Ishikawa (cell line): Measurements from ENCODE around the gene UGT2B7.

ENCODE experiments used
- CEBPB ChIP-seq: IDR thresholded peaks from 2 replicates; pipeline ENCODE4 v1.6.1; 2012
- CREB1 ChIP-seq: IDR thresholded peaks from 2 replicates; pipeline ENCODE4 v1.6.1; 2012; ENCODE audit warnings: low read depth
- EGR1 ChIP-seq: IDR thresholded peaks from 2 replicates; pipeline ENCODE4 v1.6.1; 2012
- EP300 ChIP-seq: IDR thresholded peaks from 2 replicates; pipeline ENCODE4 v1.6.1; 2012; ENCODE audit warnings: borderline replicate concordance
- FOXM1 ChIP-seq: IDR thresholded peaks from 2 replicates; pipeline ENCODE4 v1.6.1; 2012; ENCODE audit warnings: low read depth, borderline replicate concordance
- RAD21 ChIP-seq: IDR thresholded peaks from 2 replicates; pipeline ENCODE4 v1.6.1; 2012; ENCODE audit warnings: low read depth
- TAF1 ChIP-seq: IDR thresholded peaks from 2 replicates; pipeline ENCODE4 v1.6.1; 2012; ENCODE audit warnings: low read depth, mild to moderate bottlenecking
- TCF12 ChIP-seq: IDR thresholded peaks from 2 replicates; pipeline ENCODE4 v1.6.1; 2012; ENCODE audit warnings: low read depth
- TEAD4 ChIP-seq: IDR thresholded peaks from 2 replicates; pipeline ENCODE4 v1.6.1; 2012
- YY1 ChIP-seq: IDR thresholded peaks from 2 replicates; pipeline ENCODE4 v1.6.1; 2012; ENCODE audit warnings: low read depth
- ZBTB7A ChIP-seq: IDR thresholded peaks from 2 replicates; pipeline ENCODE4 v1.6.1; 2012; ENCODE audit warnings: low read depth
- TF ChIP-seq, protein P1 (sequence below): IDR thresholded peaks from 2 replicates; pipeline ENCODE4 v1.6.1; 2012
- TF ChIP-seq, protein P2 (sequence below): IDR thresholded peaks from 2 replicates; pipeline ENCODE4 v1.6.1; 2012; ENCODE audit warnings: low read depth, mild to moderate bottlenecking
- TF ChIP-seq, protein P3 (sequence below): IDR thresholded peaks from 2 replicates; pipeline ENCODE4 v1.6.1; 2012

DNA sequence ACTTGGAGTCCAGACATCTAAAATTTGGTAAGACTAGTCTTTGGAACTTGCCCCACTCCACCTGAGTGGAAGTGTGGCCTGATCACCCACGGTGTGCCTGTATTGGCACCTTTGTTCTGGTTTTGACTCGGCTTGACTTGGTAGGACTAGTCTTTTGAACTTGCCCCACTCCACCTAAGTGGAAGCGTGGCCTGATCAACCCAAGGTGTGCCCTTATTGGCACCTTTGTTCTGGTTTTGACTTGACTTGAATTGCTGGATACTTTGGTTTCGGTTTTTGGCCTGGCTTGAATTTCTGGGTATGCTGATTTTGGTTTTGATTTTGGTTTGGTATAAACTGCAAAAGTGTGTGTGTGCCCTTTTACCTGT is 44.7 kb upstream of the UGT2B7 start:
- TF ChIP-seq, protein P1, sequence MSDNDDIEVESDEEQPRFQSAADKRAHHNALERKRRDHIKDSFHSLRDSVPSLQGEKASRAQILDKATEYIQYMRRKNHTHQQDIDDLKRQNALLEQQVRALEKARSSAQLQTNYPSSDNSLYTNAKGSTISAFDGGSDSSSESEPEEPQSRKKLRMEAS: no peak
- TF ChIP-seq YY1 (no peak), EP300 (no peak), CREB1 (no peak), TCF12 (no peak), TEAD4 (no peak), FOXM1 (no peak), RAD21 (no peak), ZBTB7A (no peak), EGR1 (no peak), CEBPB (no peak), TAF1 (no peak)
- TF ChIP-seq, protein P2, sequence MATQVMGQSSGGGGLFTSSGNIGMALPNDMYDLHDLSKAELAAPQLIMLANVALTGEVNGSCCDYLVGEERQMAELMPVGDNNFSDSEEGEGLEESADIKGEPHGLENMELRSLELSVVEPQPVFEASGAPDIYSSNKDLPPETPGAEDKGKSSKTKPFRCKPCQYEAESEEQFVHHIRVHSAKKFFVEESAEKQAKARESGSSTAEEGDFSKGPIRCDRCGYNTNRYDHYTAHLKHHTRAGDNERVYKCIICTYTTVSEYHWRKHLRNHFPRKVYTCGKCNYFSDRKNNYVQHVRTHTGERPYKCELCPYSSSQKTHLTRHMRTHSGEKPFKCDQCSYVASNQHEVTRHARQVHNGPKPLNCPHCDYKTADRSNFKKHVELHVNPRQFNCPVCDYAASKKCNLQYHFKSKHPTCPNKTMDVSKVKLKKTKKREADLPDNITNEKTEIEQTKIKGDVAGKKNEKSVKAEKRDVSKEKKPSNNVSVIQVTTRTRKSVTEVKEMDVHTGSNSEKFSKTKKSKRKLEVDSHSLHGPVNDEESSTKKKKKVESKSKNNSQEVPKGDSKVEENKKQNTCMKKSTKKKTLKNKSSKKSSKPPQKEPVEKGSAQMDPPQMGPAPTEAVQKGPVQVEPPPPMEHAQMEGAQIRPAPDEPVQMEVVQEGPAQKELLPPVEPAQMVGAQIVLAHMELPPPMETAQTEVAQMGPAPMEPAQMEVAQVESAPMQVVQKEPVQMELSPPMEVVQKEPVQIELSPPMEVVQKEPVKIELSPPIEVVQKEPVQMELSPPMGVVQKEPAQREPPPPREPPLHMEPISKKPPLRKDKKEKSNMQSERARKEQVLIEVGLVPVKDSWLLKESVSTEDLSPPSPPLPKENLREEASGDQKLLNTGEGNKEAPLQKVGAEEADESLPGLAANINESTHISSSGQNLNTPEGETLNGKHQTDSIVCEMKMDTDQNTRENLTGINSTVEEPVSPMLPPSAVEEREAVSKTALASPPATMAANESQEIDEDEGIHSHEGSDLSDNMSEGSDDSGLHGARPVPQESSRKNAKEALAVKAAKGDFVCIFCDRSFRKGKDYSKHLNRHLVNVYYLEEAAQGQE: no peak
- TF ChIP-seq, protein P3, sequence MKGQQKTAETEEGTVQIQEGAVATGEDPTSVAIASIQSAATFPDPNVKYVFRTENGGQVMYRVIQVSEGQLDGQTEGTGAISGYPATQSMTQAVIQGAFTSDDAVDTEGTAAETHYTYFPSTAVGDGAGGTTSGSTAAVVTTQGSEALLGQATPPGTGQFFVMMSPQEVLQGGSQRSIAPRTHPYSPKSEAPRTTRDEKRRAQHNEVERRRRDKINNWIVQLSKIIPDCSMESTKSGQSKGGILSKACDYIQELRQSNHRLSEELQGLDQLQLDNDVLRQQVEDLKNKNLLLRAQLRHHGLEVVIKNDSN: no peak
